Loucy (cell line): ENCODE measurements around the gene SLC29A1.

Experiments used
- H2AFZ ChIP-seq: fragments of 200-600 bp; sonication (generic); 2 replicates; pipeline ENCODE4 v1.6.0; 2016; ENCODE audit warnings: antibody characterized with exemption, mild to moderate bottlenecking, low read length, moderate library complexity
- H3F3A ChIP-seq: fragments of 200-600 bp; 2 replicates; pipeline ENCODE4 v1.6.0; 2016; ENCODE audit warnings: antibody characterized with exemption, low read depth, mild to moderate bottlenecking
- H3K27me3 ChIP-seq: fragments of 200-600 bp; sonication (generic); 2 replicates; pipeline ENCODE4 v1.6.1; 2014; ENCODE audit warnings: low read length, mild to moderate bottlenecking; ENCODE audit not compliant: insufficient read depth, poor library complexity, severe bottlenecking
- H3K36me3 ChIP-seq: fragments of 200-600 bp; sonication (generic); 2 replicates; pipeline ENCODE4 v1.6.1; 2016; ENCODE audit warnings: low read length; ENCODE audit not compliant: insufficient read depth
- H3K4me1 ChIP-seq: fragments of 200-600 bp; sonication (generic); 2 replicates; pipeline ENCODE4 v1.5.1; 2014; ENCODE audit warnings: low read length, mild to moderate bottlenecking; ENCODE audit not compliant: insufficient read depth, poor library complexity, severe bottlenecking
- H3K4me2 ChIP-seq: fragments of 200-600 bp; sonication (generic); 2 replicates; pipeline ENCODE4 v1.6.0; 2014; ENCODE audit warnings: antibody characterized with exemption, low read length, low read depth, mild to moderate bottlenecking; ENCODE audit not compliant: poor library complexity, severe bottlenecking
- H3K4me3 ChIP-seq: fragments of 200-600 bp; sonication (generic); 2 replicates; pipeline ENCODE4 v1.5.1; 2014; ENCODE audit warnings: low read length, mild to moderate bottlenecking, mixed read lengths; ENCODE audit not compliant: poor library complexity, severe bottlenecking
- H3K79me2 ChIP-seq: fragments of 200-600 bp; sonication (generic); 2 replicates; pipeline ENCODE4 v1.6.1; 2014; ENCODE audit warnings: low read length; ENCODE audit not compliant: insufficient read depth
- H3K9ac ChIP-seq: fragments of 200-600 bp; sonication (generic); 2 replicates; pipeline ENCODE4 v1.6.0; 2014; ENCODE audit warnings: mild to moderate bottlenecking, low read depth, low read length, moderate library complexity; ENCODE audit not compliant: poor library complexity, severe bottlenecking
- H3K9me2 ChIP-seq: fragments of 200-600 bp; sonication (generic); replicated peaks from 2 replicates; pipeline ENCODE4 v1.6.1; 2016; ENCODE audit warnings: low read depth, low read length, mixed read lengths
- H3K9me3 ChIP-seq: fragments of 200-600 bp; sonication (generic); 2 replicates; pipeline ENCODE4 v1.6.1; 2014; ENCODE audit warnings: mild to moderate bottlenecking, antibody characterized with exemption, low read length, low read depth; ENCODE audit not compliant: insufficient read depth
- H4K20me1 ChIP-seq: fragments of 200-600 bp; sonication (generic); 2 replicates; pipeline ENCODE4 v1.6.0; 2014; ENCODE audit warnings: antibody characterized with exemption, low read length, mild to moderate bottlenecking; ENCODE audit not compliant: insufficient read depth, poor library complexity, severe bottlenecking
- EZH2phosphoT487 ChIP-seq: fragments of 200-600 bp; IDR thresholded peaks from 2 replicates; pipeline ENCODE4 v1.6.1; 2018; ENCODE audit warnings: antibody characterized with exemption, mild to moderate bottlenecking, moderate library complexity, borderline replicate concordance
- TF ChIP-seq, protein P1 (sequence below): fragments of 200-600 bp; sonication (generic); conservative IDR thresholded peaks from 2 replicates; pipeline ENCODE4 v1.5.1; 2014; ENCODE audit warnings: mild to moderate bottlenecking, antibody characterized with exemption, low read length

The SLC29A1 gene

DNA sequence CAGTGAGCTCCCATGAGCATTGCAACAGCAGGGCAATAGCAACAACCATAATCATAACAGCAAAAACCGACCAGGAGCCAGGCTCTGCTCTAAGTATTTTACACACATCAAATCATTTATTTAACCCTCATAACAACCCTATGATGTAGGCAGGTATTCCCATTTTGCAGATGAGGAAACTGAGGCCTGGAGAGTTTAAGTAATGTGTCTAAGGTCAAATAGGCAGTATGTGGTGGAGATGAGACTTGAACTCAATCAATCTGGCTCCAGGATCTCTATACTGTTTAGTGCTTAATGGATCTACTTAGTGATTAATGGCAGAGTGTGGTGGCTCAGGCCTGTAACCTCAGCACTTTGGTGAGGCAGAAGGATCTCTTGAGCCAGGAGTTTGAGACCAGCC, 50.2 kb downstream of the SLC29A1 start:
- H3K36me3 ChIP-seq = no peaks in the 10 kb centered on the region
- H3K9me2 ChIP-seq = no peaks in the 10 kb centered on the region
- H3K9ac ChIP-seq = no peak overlapping the region
- no peak overlapping the region for H3K4me2 ChIP-seq
- no peak for TF ChIP-seq EZH2phosphoT487
- TF ChIP-seq, protein P1, sequence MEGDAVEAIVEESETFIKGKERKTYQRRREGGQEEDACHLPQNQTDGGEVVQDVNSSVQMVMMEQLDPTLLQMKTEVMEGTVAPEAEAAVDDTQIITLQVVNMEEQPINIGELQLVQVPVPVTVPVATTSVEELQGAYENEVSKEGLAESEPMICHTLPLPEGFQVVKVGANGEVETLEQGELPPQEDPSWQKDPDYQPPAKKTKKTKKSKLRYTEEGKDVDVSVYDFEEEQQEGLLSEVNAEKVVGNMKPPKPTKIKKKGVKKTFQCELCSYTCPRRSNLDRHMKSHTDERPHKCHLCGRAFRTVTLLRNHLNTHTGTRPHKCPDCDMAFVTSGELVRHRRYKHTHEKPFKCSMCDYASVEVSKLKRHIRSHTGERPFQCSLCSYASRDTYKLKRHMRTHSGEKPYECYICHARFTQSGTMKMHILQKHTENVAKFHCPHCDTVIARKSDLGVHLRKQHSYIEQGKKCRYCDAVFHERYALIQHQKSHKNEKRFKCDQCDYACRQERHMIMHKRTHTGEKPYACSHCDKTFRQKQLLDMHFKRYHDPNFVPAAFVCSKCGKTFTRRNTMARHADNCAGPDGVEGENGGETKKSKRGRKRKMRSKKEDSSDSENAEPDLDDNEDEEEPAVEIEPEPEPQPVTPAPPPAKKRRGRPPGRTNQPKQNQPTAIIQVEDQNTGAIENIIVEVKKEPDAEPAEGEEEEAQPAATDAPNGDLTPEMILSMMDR = no peak
- no peak overlapping the region for H2AFZ ChIP-seq
- H3K27me3 ChIP-seq = no peaks in the 10 kb centered on the region
- no peaks in the 10 kb centered on the region for H4K20me1 ChIP-seq
- H3F3A ChIP-seq = no peaks in the 10 kb centered on the region
- peaks cover 6% of the 10 kb centered on the region for H3K4me1 ChIP-seq
- H3K79me2 ChIP-seq = no peaks in the 10 kb centered on the region
- no peak overlapping the region for H3K4me3 ChIP-seq
- no peaks in the 10 kb centered on the region for H3K9me3 ChIP-seq

DNA sequence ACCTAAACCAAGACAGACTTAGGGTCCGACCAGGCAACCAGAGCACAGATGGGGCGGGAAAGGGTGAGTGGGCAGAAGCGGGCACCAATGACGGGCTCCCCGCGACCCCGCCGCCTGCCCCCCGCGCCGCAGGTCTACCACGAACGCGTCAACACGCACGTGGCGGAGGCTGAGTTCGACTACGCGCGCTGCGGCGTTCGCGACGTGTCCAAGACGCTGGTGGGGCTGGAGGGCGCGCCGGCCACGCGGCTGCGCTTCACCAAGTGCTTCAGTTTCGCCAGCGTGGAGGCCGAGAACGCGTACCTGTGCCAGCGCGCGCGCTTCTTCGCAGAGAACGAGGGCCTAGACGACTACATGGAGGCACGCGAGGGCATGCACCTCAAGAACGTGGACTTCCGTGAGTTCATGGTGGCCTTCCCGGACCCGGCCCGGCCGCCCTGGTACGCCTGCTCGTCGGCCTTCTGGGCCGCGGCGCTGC, 51.9 kb downstream of the SLC29A1 start:
- no peaks in the 10 kb centered on the region for H3F3A ChIP-seq
- H3K4me2 ChIP-seq = no peak overlapping the region
- no peak overlapping the region for H3K9ac ChIP-seq
- no peaks in the 10 kb centered on the region for H4K20me1 ChIP-seq
- H3K9me3 ChIP-seq = no peaks in the 10 kb centered on the region
- no peaks in the 10 kb centered on the region for H3K9me2 ChIP-seq
- H3K4me1 ChIP-seq = no peaks in the 10 kb centered on the region
- H2AFZ ChIP-seq = no peak overlapping the region
- H3K4me3 ChIP-seq = no peak overlapping the region
- TF ChIP-seq, protein P1 = no peak
- no peak for TF ChIP-seq EZH2phosphoT487
- H3K27me3 ChIP-seq = no peaks in the 10 kb centered on the region
- H3K79me2 ChIP-seq = no peaks in the 10 kb centered on the region
- no peaks in the 10 kb centered on the region for H3K36me3 ChIP-seq

DNA sequence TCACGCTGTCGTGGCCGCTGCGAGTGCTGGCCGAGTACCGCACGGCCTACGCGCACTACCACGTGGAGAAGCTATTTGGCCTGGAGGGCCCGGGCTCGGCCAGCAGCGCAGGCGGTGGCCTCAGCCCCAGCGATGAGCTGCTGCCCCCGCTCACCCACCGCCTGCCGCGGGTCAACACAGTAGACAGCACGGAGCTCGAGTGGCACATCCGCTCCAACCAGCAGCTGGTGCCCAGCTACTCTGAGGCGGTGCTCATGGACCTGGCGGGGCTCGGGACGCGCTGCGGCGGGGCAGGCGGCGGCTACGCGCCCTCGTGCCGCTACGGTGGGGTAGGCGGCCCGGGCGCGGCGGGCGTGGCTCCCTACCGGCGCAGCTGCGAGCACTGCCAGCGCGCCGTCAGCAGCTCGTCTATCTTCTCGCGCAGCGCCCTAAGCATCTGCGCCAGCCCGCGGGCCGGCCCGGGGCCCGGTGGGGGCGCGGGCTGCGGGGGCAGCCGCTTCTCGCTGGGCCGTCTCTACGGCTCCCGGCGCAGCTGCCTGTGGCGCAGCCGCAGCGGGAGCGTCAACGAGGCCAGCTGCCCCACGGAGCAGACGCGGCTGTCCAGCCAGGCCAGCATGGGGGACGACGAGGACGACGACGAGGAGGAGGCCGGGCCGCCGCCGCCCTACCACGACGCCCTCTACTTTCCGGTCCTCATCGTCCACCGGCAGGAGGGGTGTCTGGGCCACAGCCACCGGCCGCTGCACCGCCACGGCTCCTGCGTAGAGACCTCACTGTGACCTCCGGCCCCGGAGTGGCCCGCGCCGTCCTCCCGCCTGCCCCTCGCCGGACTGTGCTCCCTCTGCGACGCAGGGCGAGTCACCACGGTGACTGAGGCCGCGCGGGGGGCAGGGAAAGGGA, 52.6 kb downstream of the SLC29A1 start:
- H3K9me3 ChIP-seq = no peaks in the 10 kb centered on the region
- H3K4me3 ChIP-seq = no peak overlapping the region
- no peaks in the 10 kb centered on the region for H3K36me3 ChIP-seq
- no peaks in the 10 kb centered on the region for H3F3A ChIP-seq
- no peaks in the 10 kb centered on the region for H3K27me3 ChIP-seq
- no peaks in the 10 kb centered on the region for H3K4me1 ChIP-seq
- no peak overlapping the region for H2AFZ ChIP-seq
- H3K79me2 ChIP-seq = no peaks in the 10 kb centered on the region
- no peaks in the 10 kb centered on the region for H3K9me2 ChIP-seq
- no peak overlapping the region for H3K4me2 ChIP-seq
- no peak overlapping the region for H3K9ac ChIP-seq
- TF ChIP-seq, protein P1 = no peak
- no peak for TF ChIP-seq EZH2phosphoT487
- H4K20me1 ChIP-seq = no peaks in the 10 kb centered on the region
